ENCODE data around the gene ARMH1.

Gene ARMH1

DNA sequence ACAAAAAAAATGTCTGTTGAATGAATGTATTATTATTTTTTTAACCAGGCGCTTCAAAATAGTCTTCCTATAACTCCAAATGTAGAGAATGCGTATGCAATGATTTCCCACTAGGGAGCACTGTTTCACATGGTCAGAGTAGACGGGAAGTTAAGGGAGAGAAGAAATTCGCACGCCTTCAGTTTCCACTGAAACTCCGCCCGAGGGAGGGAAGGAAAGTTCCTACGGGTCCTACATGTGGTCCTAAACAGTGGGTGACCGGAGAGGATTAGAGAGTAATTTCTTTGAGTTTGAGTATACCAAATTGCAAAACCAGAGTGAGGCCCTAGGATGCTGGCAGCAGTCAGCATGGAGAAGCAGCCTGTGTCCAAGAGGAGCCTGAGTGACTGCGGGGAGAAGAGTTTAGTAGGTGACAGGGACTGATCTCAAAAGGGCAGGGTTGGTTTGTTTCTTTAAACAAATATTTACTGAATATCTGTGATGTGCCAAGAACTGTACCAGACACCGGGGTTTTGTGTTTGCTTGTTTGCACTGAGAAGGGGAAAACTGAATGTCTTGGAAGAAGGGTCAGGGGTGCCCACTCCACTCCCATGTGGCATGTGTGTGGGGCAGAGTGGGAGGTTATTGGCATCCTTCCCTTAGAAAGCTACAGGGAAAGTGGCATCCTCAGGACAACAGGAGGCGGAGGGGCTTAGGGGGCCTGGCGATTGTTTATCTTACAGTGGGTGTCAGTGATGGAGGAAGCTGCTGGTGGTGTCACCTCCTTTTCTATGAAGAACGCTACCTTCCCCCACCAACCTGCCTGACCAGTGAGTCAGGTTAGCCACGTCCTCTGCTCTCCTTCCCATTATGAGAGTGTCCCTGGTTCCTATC, 33.7 kb downstream of the ARMH1 start:
- Histone ChIP-seq H3K27ac (ENCODE audit: insufficient read depth in 1 of 2, low read depth in 1 of 2, low read length in 2 of 2, poor library complexity in 1 of 2, severe bottlenecking in 2 of 2) (no peak overlapping the region), H3K4me1 (ENCODE audit: control extremely low read depth in 1 of 4, control insufficient read depth in 4 of 4, insufficient read depth in 4 of 4, low read length in 3 of 4) (peaks cover 0 to 14% (median 7%) of the 10 kb centered on the region in 4 experiments), H3K27me3 (replicated peaks in 2 of 5; ENCODE audit: control insufficient read depth in 4 of 5, insufficient read depth in 5 of 5, low read length in 4 of 5) (no peaks in the 10 kb centered on the region), H3K36me3 (ENCODE audit: control insufficient read depth in 4 of 4, insufficient read depth in 4 of 4, low read length in 3 of 4) (no peaks in the 10 kb centered on the region), H3K4me3 (ENCODE audit: control insufficient read depth in 1 of 7, extremely low read depth in 1 of 7, insufficient read depth in 4 of 7, low read depth in 2 of 7, low read length in 6 of 7) (peak overlapping the region in 3 of 7 experiments; percentile 6 to 31 (median 20)), H3K9me3 (ENCODE audit: control extremely low read depth in 1 of 5, control insufficient read depth in 4 of 5, insufficient read depth in 2 of 5, low read depth in 1 of 5, low read length in 4 of 5) (no peaks in the 10 kb centered on the region)
- DNase-seq, result peak; percentile 63 to 75 (median 71)
- CTCF ChIA-PET, result interaction anchor here (0.9 to 2.0 kb wide), 11 partner anchors 10 to 55 kb away, joined by 3 to 18 read pairs (median 4); no protein-coding TSS in a partner anchor
- POLR2A ChIA-PET, result no interaction called here
- 41% methylated on average over 12 of the region's 15 CpGs for WGBS (ENCODE audit: insufficient coverage)

DNA sequence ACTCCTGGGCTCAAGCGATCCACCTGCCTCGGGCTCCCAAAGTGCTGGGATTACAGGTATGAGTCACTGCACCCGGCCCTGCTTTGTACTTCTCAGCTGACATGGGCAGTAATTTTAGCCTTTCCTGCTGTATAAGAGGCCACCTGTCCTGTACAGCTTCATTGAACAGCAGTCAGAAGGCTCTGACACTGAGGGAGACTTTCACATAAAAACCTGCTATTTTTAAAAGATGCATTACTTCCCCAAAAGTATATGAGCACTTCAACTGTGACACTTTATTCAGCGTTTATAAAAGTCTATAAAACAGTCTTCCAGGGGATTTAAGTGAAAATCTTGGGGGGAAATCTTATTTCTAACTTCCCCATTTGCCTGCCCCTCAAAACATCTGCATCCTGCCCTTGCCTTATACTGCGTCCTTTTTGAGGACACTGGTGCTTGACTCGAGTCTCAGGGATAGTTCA, 38.8 kb downstream of the ARMH1 start:
- peak overlapping the region in 2 of 7 experiments; percentile 24 to 30 for H3K4me3 ChIP-seq (ENCODE audit: control insufficient read depth in 1 of 7, extremely low read depth in 1 of 7, insufficient read depth in 4 of 7, low read depth in 2 of 7, low read length in 6 of 7)
- no peaks in the 10 kb centered on the region for H3K36me3 ChIP-seq (ENCODE audit: control insufficient read depth in 4 of 4, insufficient read depth in 4 of 4, low read length in 3 of 4)
- peak in 2 of 3 donors; percentile 84 to 90 for DNase-seq
- 19% methylated on average over 4 of the region's 6 CpGs for WGBS (ENCODE audit: insufficient coverage)
- CTCF ChIA-PET, result interaction anchor here (0.9 to 2.2 kb wide), 4 partner anchors 13 to 455 kb away, joined by 3 to 5 read pairs (median 4); no protein-coding TSS in a partner anchor
- POLR2A ChIA-PET, result interaction anchor here (1.3 kb wide), 1 partner anchor 15 kb away, joined by 3 read pairs; no protein-coding TSS in a partner anchor
- peaks cover 3 to 39% (median 31%) of the 10 kb centered on the region in 4 experiments for H3K4me1 ChIP-seq (ENCODE audit: control extremely low read depth in 1 of 4, control insufficient read depth in 4 of 4, insufficient read depth in 4 of 4, low read length in 3 of 4)
- H3K27me3 ChIP-seq (replicated peaks in 2 of 5; ENCODE audit: control insufficient read depth in 4 of 5, insufficient read depth in 5 of 5, low read length in 4 of 5), result no peaks in the 10 kb centered on the region
- peak overlapping the region in 1 of 2 experiments; percentile 41 for H3K27ac ChIP-seq (ENCODE audit: insufficient read depth in 1 of 2, low read depth in 1 of 2, low read length in 2 of 2, poor library complexity in 1 of 2, severe bottlenecking in 2 of 2)
- no peaks in the 10 kb centered on the region for H3K9me3 ChIP-seq (ENCODE audit: control extremely low read depth in 1 of 5, control insufficient read depth in 4 of 5, insufficient read depth in 2 of 5, low read depth in 1 of 5, low read length in 4 of 5)

DNA sequence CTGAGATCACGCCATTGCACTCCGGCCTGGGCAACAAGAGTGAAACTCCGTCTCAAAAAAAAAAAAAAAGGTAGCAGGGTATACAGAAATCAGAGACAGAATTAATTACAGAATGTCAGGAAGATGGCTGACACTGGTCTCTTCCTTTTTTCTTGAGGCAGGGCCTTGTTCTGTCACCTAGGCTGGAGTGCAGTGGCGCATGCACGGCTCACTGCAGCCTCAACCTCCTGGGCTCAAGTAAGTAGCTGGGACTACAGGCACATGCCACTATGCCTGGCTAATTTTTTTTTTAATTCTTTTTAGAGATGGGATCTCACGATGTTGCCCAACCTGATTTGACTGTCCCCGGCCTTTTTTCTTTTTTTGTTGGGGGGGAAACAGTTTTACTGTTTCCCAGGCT, 40.0 kb downstream of the ARMH1 start:
- Histone ChIP-seq H3K4me1 (ENCODE audit: control extremely low read depth in 1 of 4, control insufficient read depth in 4 of 4, insufficient read depth in 4 of 4, low read length in 3 of 4) (peaks cover 3 to 43% (median 35%) of the 10 kb centered on the region in 4 experiments), H3K9me3 (ENCODE audit: control extremely low read depth in 1 of 5, control insufficient read depth in 4 of 5, insufficient read depth in 2 of 5, low read depth in 1 of 5, low read length in 4 of 5) (no peaks in the 10 kb centered on the region), H3K27me3 (replicated peaks in 2 of 5; ENCODE audit: control insufficient read depth in 4 of 5, insufficient read depth in 5 of 5, low read length in 4 of 5) (no peaks in the 10 kb centered on the region), H3K27ac (ENCODE audit: insufficient read depth in 1 of 2, low read depth in 1 of 2, low read length in 2 of 2, poor library complexity in 1 of 2, severe bottlenecking in 2 of 2) (no peak overlapping the region), H3K4me3 (ENCODE audit: control insufficient read depth in 1 of 7, extremely low read depth in 1 of 7, insufficient read depth in 4 of 7, low read depth in 2 of 7, low read length in 6 of 7) (peak overlapping the region in 1 of 7 experiments; percentile 11), H3K36me3 (ENCODE audit: control insufficient read depth in 4 of 4, insufficient read depth in 4 of 4, low read length in 3 of 4) (no peaks in the 10 kb centered on the region)
- DNase-seq, result no peak
- CTCF ChIA-PET, result interaction anchor here (1.0 to 1.5 kb wide), 3 partner anchors 24 to 456 kb away, joined by 3 to 4 read pairs (median 4); no protein-coding TSS in a partner anchor
- 84% methylated on average over 5 of the region's 7 CpGs for WGBS (ENCODE audit: insufficient coverage)
- POLR2A ChIA-PET, result interaction anchor here (0.6 kb wide), 1 partner anchor 850 kb away, joined by 3 read pairs; no protein-coding TSS in a partner anchor

DNA sequence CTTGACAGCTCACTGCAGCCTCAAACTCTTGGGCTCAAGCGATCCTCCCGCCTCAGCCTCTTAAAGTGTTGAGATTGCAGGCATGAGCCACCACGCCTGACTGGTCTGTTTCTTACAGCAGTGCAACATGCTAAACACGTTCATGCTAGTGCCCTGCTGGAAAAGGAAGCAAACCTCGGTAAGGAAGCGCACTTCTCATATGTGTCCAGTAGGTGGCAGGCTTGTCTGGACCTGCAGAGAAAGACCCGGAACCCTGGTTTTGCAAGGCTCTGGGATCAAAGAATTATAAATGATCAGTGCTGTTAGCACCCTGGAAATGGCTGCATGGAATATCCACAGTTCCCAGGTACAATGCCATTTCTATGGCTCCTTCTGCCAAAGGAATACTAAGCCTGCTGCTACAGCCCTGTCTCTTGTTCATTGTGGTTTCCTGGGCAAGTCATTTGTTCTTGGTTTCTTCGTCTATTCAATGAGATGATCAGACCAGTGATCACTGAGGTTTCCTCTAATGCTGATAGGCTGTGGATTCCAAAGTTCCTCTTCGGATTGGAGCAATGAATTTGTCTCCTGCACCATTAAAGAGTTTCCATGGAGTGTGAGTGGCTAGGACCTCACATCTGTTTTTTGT, 40.5 kb downstream of the ARMH1 start:
- ChIA-PET POLR2A (no interaction called here), CTCF (interaction anchor here (1.0 to 1.2 kb wide), 2 partner anchors 39 to 66 kb away, joined by 3 read pairs; no protein-coding TSS in a partner anchor)
- Histone ChIP-seq H3K27ac (ENCODE audit: insufficient read depth in 1 of 2, low read depth in 1 of 2, low read length in 2 of 2, poor library complexity in 1 of 2, severe bottlenecking in 2 of 2) (no peak overlapping the region), H3K9me3 (ENCODE audit: control extremely low read depth in 1 of 5, control insufficient read depth in 4 of 5, insufficient read depth in 2 of 5, low read depth in 1 of 5, low read length in 4 of 5) (no peaks in the 10 kb centered on the region), H3K27me3 (replicated peaks in 2 of 5; ENCODE audit: control insufficient read depth in 4 of 5, insufficient read depth in 5 of 5, low read length in 4 of 5) (no peaks in the 10 kb centered on the region), H3K4me1 (ENCODE audit: control extremely low read depth in 1 of 4, control insufficient read depth in 4 of 4, insufficient read depth in 4 of 4, low read length in 3 of 4) (peaks cover 3 to 43% (median 36%) of the 10 kb centered on the region in 4 experiments), H3K4me3 (ENCODE audit: control insufficient read depth in 1 of 7, extremely low read depth in 1 of 7, insufficient read depth in 4 of 7, low read depth in 2 of 7, low read length in 6 of 7) (peak overlapping the region in 2 of 7 experiments; percentile 45 to 56), H3K36me3 (ENCODE audit: control insufficient read depth in 4 of 4, insufficient read depth in 4 of 4, low read length in 3 of 4) (no peaks in the 10 kb centered on the region)
- 1% methylated on average over 9 of the region's 9 CpGs for WGBS (ENCODE audit: insufficient coverage)
- DNase-seq, result peak; percentile 85 to 90 (median 90)

DNA sequence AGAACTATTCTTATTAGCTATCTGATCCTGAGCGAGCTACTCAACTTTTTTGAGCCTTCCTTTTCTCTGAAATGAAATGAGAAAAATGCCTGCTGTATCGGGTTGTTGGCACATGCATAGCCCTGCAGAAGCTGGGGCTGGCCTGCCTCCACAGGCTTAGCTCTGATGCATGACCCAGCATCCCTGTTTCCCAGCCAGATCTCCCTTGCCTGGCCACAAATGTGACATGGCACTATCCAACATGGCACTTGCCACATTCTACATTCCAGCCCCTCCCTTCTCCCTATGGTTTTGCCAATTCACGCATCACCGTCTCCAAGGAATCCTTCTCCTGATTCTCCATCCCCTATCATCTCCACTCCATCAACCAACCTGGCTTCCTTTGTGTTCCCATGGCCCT, 42.6 kb downstream of the ARMH1 start:
- Histone ChIP-seq H3K27me3 (replicated peaks in 2 of 5; ENCODE audit: control insufficient read depth in 4 of 5, insufficient read depth in 5 of 5, low read length in 4 of 5) (no peaks in the 10 kb centered on the region), H3K4me3 (ENCODE audit: control insufficient read depth in 1 of 7, extremely low read depth in 1 of 7, insufficient read depth in 4 of 7, low read depth in 2 of 7, low read length in 6 of 7) (no peak overlapping the region), H3K36me3 (ENCODE audit: control insufficient read depth in 4 of 4, insufficient read depth in 4 of 4, low read length in 3 of 4) (no peaks in the 10 kb centered on the region), H3K9me3 (ENCODE audit: control extremely low read depth in 1 of 5, control insufficient read depth in 4 of 5, insufficient read depth in 2 of 5, low read depth in 1 of 5, low read length in 4 of 5) (no peaks in the 10 kb centered on the region), H3K4me1 (ENCODE audit: control extremely low read depth in 1 of 4, control insufficient read depth in 4 of 4, insufficient read depth in 4 of 4, low read length in 3 of 4) (peaks cover 7 to 56% (median 44%) of the 10 kb centered on the region in 4 experiments), H3K27ac (ENCODE audit: insufficient read depth in 1 of 2, low read depth in 1 of 2, low read length in 2 of 2, poor library complexity in 1 of 2, severe bottlenecking in 2 of 2) (no peak overlapping the region)
- 100% methylated on average over 4 of the region's 4 CpGs for WGBS (ENCODE audit: insufficient coverage)
- ChIA-PET POLR2A (no interaction called here), CTCF (interaction anchor here (1.0 to 3.5 kb wide), 6 partner anchors 10 to 104 kb away, joined by 3 to 13 read pairs (median 7); partner anchors contain the start of gene ARMH1)
- DNase-seq, result no peak

DNA sequence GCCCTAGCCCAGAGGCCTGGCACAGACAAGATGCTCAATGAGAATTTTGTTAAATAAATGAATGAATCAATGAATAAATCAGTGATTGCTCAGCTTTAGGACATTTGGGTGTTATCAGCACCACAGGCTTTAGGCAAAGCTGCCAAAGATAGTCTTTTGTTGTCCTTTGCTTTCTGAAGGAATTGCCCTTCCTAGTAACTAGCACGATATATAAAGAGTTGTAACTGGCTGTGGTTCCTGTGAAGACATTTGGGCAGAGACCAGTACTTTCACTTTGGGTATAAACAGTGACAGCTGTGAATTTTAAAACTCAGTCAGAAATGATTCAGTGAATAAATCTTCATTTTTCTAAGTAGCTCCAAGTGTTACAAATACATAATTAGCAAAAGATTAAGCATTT, 43.1 kb downstream of the ARMH1 start:
- H3K9me3 ChIP-seq (ENCODE audit: control extremely low read depth in 1 of 5, control insufficient read depth in 4 of 5, insufficient read depth in 2 of 5, low read depth in 1 of 5, low read length in 4 of 5), result no peaks in the 10 kb centered on the region
- ChIA-PET CTCF (interaction anchor here (1.0 to 3.5 kb wide), 6 partner anchors 11 to 104 kb away, joined by 3 to 13 read pairs (median 7); partner anchors contain the start of gene ARMH1), POLR2A (interaction anchor here (0.7 kb wide), 1 partner anchor 14 kb away, joined by 7 read pairs; no protein-coding TSS in a partner anchor)
- no CpG with 5 or more reads among the region's 1 CpG for WGBS (ENCODE audit: insufficient coverage)
- DNase-seq, result peak in 1 of 3 donors; percentile 21
- peaks cover 8 to 58% (median 48%) of the 10 kb centered on the region in 4 experiments for H3K4me1 ChIP-seq (ENCODE audit: control extremely low read depth in 1 of 4, control insufficient read depth in 4 of 4, insufficient read depth in 4 of 4, low read length in 3 of 4)
- H3K27ac ChIP-seq (ENCODE audit: insufficient read depth in 1 of 2, low read depth in 1 of 2, low read length in 2 of 2, poor library complexity in 1 of 2, severe bottlenecking in 2 of 2), result no peak overlapping the region
- H3K4me3 ChIP-seq (ENCODE audit: control insufficient read depth in 1 of 7, extremely low read depth in 1 of 7, insufficient read depth in 4 of 7, low read depth in 2 of 7, low read length in 6 of 7), result no peak overlapping the region
- no peaks in the 10 kb centered on the region for H3K36me3 ChIP-seq (ENCODE audit: control insufficient read depth in 4 of 4, insufficient read depth in 4 of 4, low read length in 3 of 4)
- H3K27me3 ChIP-seq (replicated peaks in 2 of 5; ENCODE audit: control insufficient read depth in 4 of 5, insufficient read depth in 5 of 5, low read length in 4 of 5), result no peaks in the 10 kb centered on the region

All from common myeloid progenitor, CD34-positive (primary cell).